Activated T-cell treated with anti-CD3 and anti-CD28 coated beads, Interleukin-2, amount 50 U/mL, for 4 hours (primary cell): ENCODE data around the gene EIF4G3. TPM values are rescaled to one million over a fixed set of nuclear protein-coding genes. Genes with fewer than 3 reads are reported as not detected.

ENCODE experiments used
- total RNA-seq, 3 donors: library from RNA; stranded (reverse); gene quantifications; one replicate each; pipeline ENCODE4 v1.2.1, GENCODE V29; 2021

EIF4G3 gene
- total RNA-seq, 3 donors from 2014 or later = 43.5 to 48.5 (median 46.1) TPM

Other genes with a start within 250 kb of the EIF4G3 start
- 100 to 1,000 TPM; 121 to 168 (median 149) TPM for gene ECE1, start 113.6 kb upstream of the EIF4G3 start, total RNA-seq